A549 (cell line): ENCODE results near the gene RNPS1.

Experiments used
- KDM1A ChIP-seq: fragments of 200-600 bp; sonication (generic); IDR thresholded peaks from 2 replicates; pipeline ENCODE4 v1.6.1; 2016; ENCODE audit warnings: low read depth, mild to moderate bottlenecking
- MAZ ChIP-seq: fragments of 150-350 bp; IDR thresholded peaks from 2 replicates; pipeline ENCODE4 v1.6.1; 2014; ENCODE audit warnings: antibody characterized with exemption, low read depth, low read length, borderline replicate concordance
- RARB ChIP-seq: fragments of 250-450 bp; sonication (Bioruptor Pico); IDR thresholded peaks from 2 replicates; pipeline ENCODE4 v1.8.0; 2021; ENCODE audit warnings: mild to moderate bottlenecking, moderate library complexity
- RNF2 ChIP-seq: fragments of 200-600 bp; sonication (generic); IDR thresholded peaks from 2 replicates; pipeline ENCODE4 v1.6.1; 2016; ENCODE audit warnings: low read depth, mild to moderate bottlenecking, antibody characterized with exemption, moderate library complexity, borderline replicate concordance
- TF ChIP-seq, protein P1 (sequence below): fragments of >200 bp; sonication (Bioruptor Twin); formaldehyde crosslinking; IDR thresholded peaks from 3 replicates; pipeline ENCODE4 v1.5.1; 2016

GRCh38 chr16:2299915-2300192, 31.9 kb upstream of the RNPS1 start:
- TF ChIP-seq RNF2: no peak
- TF ChIP-seq KDM1A: no peak
- TF ChIP-seq, protein P1, sequence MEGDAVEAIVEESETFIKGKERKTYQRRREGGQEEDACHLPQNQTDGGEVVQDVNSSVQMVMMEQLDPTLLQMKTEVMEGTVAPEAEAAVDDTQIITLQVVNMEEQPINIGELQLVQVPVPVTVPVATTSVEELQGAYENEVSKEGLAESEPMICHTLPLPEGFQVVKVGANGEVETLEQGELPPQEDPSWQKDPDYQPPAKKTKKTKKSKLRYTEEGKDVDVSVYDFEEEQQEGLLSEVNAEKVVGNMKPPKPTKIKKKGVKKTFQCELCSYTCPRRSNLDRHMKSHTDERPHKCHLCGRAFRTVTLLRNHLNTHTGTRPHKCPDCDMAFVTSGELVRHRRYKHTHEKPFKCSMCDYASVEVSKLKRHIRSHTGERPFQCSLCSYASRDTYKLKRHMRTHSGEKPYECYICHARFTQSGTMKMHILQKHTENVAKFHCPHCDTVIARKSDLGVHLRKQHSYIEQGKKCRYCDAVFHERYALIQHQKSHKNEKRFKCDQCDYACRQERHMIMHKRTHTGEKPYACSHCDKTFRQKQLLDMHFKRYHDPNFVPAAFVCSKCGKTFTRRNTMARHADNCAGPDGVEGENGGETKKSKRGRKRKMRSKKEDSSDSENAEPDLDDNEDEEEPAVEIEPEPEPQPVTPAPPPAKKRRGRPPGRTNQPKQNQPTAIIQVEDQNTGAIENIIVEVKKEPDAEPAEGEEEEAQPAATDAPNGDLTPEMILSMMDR: no peak
- TF ChIP-seq RARB (CRISPR knock-in tag): no peak
- no peak for TF ChIP-seq MAZ
